Measurements from ENCODE around the gene CTBP1. TPM values are rescaled to one million over a fixed set of nuclear protein-coding genes. Genes with fewer than 3 reads are reported as not detected.

The CTBP1 gene
- polyA plus RNA-seq, 1 donor from 2014 or later: 325 TPM

DNA sequence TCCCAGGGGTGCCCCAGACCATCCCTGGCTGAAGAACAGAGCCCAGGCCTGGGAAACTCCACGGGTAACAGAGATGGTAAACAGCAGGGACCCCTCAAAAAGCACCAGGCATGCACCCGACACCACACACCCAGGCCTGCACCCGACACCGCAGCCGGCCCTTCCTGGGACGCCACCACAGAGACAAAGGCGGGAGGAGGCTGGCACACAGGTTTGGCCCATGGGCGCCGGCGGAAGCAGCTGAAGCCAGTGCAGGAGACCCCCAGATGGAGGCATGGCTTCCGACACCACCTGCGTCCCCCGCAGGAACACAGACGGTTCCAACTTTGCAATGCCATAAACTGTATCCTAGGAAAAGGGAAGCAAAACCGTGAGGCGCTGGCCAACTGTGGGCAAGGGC is 22.3 kb downstream of the CTBP1 start:
- H3K27ac ChIP-seq (ENCODE audit: low read length): no peak overlapping the region
- no peaks in the 10 kb centered on the region for H3K9me3 ChIP-seq (ENCODE audit: low read length)
- H3F3A ChIP-seq (ENCODE audit: insufficient read depth, low read length, poor library complexity, severe bottlenecking): no peaks in the 10 kb centered on the region
- no peaks in the 10 kb centered on the region for H3K36me3 ChIP-seq (ENCODE audit: insufficient read depth, low read length)
- no peak overlapping the region for H3K4me3 ChIP-seq (ENCODE audit: low read length)
- no peaks in the 10 kb centered on the region for H3K27me3 ChIP-seq (ENCODE audit: insufficient read depth, low read depth, low read length)
- TF ChIP-seq MXI1 (conservative IDR thresholded peaks at IDR 0.05; ENCODE audit: poor library complexity, severe bottlenecking) (no peak), POLR2AphosphoS5 (IDR thresholded peaks at IDR 0.05) (no peak), EZH2 (IDR thresholded peaks at IDR 0.05; ENCODE audit: borderline replicate concordance, insufficient read depth, low read length, poor library complexity, severe bottlenecking) (no peak), TAF1 (IDR thresholded peaks at IDR 0.05; ENCODE audit: low read depth) (no peak), CTCF (IDR thresholded peaks at IDR 0.05; ENCODE audit: poor library complexity, severe bottlenecking) (no peak), REST (IDR thresholded peaks at IDR 0.05; ENCODE audit: borderline replicate concordance) (no peak), RAD21 (conservative IDR thresholded peaks at IDR 0.05) (no peak), SMC3 (conservative IDR thresholded peaks at IDR 0.05; ENCODE audit: poor library complexity) (no peak), EP300 (conservative IDR thresholded peaks at IDR 0.05; ENCODE audit: poor library complexity, severe bottlenecking) (no peak)
- no peak overlapping the region for H3K9ac ChIP-seq (ENCODE audit: low read length)
- no peaks in the 10 kb centered on the region for H3K79me2 ChIP-seq (replicated peaks; ENCODE audit: insufficient read depth, low read length)
- H2AFZ ChIP-seq (ENCODE audit: low read depth, low read length): no peak overlapping the region
- no peaks in the 10 kb centered on the region for H3K9me2 ChIP-seq (ENCODE audit: insufficient read depth, low read length)
- no peaks in the 10 kb centered on the region for H4K20me1 ChIP-seq (ENCODE audit: insufficient read depth)
- H3K4me2 ChIP-seq (ENCODE audit: low read length): no peak overlapping the region

GRCh38 chr4:1226144-1226481 is 22.8 kb downstream of the CTBP1 start:
- no peak overlapping the region for H3K4me2 ChIP-seq (ENCODE audit: low read length)
- no peaks in the 10 kb centered on the region for H4K20me1 ChIP-seq (ENCODE audit: insufficient read depth)
- H3K27ac ChIP-seq (ENCODE audit: low read length): no peak overlapping the region
- no peak overlapping the region for H3K4me3 ChIP-seq (ENCODE audit: low read length)
- no peaks in the 10 kb centered on the region for H3K79me2 ChIP-seq (replicated peaks; ENCODE audit: insufficient read depth, low read length)
- no peak overlapping the region for H2AFZ ChIP-seq (ENCODE audit: low read depth, low read length)
- no peak for TF ChIP-seq EP300 (conservative IDR thresholded peaks at IDR 0.05; ENCODE audit: poor library complexity, severe bottlenecking)
- no peak overlapping the region for H3K9ac ChIP-seq (ENCODE audit: low read length)
- H3F3A ChIP-seq (ENCODE audit: insufficient read depth, low read length, poor library complexity, severe bottlenecking): no peaks in the 10 kb centered on the region
- H3K36me3 ChIP-seq (ENCODE audit: insufficient read depth, low read length): no peaks in the 10 kb centered on the region
- no peaks in the 10 kb centered on the region for H3K27me3 ChIP-seq (ENCODE audit: insufficient read depth, low read depth, low read length)
- no peaks in the 10 kb centered on the region for H3K9me2 ChIP-seq (ENCODE audit: insufficient read depth, low read length)
- no peaks in the 10 kb centered on the region for H3K9me3 ChIP-seq (ENCODE audit: low read length)
